Peyer's patch (tissue), 4 donors: Measurements from ENCODE around the gene PRPF6.

Source experiments
- POLR2A ChIP-seq, 2 donors: fragments of 450-650 bp; IDR thresholded peaks; one replicate each; pipeline ENCODE4 v1.5.1; 2017; ENCODE audit warnings: antibody characterized with exemption in 2 of 2, mild to moderate bottlenecking in 2 of 2, moderate library complexity in 2 of 2
- TF ChIP-seq, protein P1 (sequence below), 6 experiments: fragments of 450-650 bp in 4 of 6; fragments of 200-600 bp in 2 of 6; sonication (generic) in 1 of 6; IDR thresholded peaks; one replicate each; pipeline ENCODE4 v1.5.1; 2017 to 2019; ENCODE audit warnings: antibody characterized with exemption in 6 of 6, mild to moderate bottlenecking in 3 of 6, moderate library complexity in 1 of 6

GRCh38 chr20:63956664-63957003 lies 24.3 kb upstream of the PRPF6 start:
- TF ChIP-seq, protein P1, sequence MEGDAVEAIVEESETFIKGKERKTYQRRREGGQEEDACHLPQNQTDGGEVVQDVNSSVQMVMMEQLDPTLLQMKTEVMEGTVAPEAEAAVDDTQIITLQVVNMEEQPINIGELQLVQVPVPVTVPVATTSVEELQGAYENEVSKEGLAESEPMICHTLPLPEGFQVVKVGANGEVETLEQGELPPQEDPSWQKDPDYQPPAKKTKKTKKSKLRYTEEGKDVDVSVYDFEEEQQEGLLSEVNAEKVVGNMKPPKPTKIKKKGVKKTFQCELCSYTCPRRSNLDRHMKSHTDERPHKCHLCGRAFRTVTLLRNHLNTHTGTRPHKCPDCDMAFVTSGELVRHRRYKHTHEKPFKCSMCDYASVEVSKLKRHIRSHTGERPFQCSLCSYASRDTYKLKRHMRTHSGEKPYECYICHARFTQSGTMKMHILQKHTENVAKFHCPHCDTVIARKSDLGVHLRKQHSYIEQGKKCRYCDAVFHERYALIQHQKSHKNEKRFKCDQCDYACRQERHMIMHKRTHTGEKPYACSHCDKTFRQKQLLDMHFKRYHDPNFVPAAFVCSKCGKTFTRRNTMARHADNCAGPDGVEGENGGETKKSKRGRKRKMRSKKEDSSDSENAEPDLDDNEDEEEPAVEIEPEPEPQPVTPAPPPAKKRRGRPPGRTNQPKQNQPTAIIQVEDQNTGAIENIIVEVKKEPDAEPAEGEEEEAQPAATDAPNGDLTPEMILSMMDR (IDR thresholded peaks at IDR 0.05), result no peak
- no peak for TF ChIP-seq POLR2A (IDR thresholded peaks at IDR 0.05)
